Esophagus (tissue), 2 donors: Measurements from ENCODE around the gene ZNF684. TPM values are rescaled to one million over a fixed set of nuclear protein-coding genes. Genes with fewer than 3 reads are reported as not detected.
"Not testable (repeated sequence)": the region's sequence is repeated elsewhere in the genome, so short reads cannot be mapped to it uniquely, and the experiment has no call there.

Experiments used
- H3K27ac ChIP-seq, 2 donors: one replicate each; pipeline ENCODE4 v1.5.1; 2013; ENCODE audit warnings: low read depth in 2 of 2, mild to moderate bottlenecking in 2 of 2, inconsistent platforms in 1 of 2, low read length in 1 of 2, moderate library complexity in 1 of 2
- H3K27me3 ChIP-seq, 2 donors: one replicate each; pipeline ENCODE4 v1.6.1; 2013; ENCODE audit warnings: low read length in 2 of 2, control low read depth in 1 of 2, mild to moderate bottlenecking in 1 of 2; ENCODE audit not compliant: insufficient read depth in 2 of 2, control insufficient read depth in 1 of 2
- H3K36me3 ChIP-seq, 2 donors: one replicate each; pipeline ENCODE4 v1.6.1; 2013; ENCODE audit warnings: low read length in 1 of 2; ENCODE audit not compliant: control insufficient read depth in 2 of 2, insufficient read depth in 2 of 2
- H3K4me1 ChIP-seq, 2 donors: one replicate each; pipeline ENCODE4 v1.6.1; 2013; ENCODE audit warnings: low read length in 1 of 2; ENCODE audit not compliant: control insufficient read depth in 2 of 2, insufficient read depth in 2 of 2
- H3K4me3 ChIP-seq, 2 donors: one replicate each; pipeline ENCODE4 v1.5.1; 2013; ENCODE audit warnings: low read length in 2 of 2, mild to moderate bottlenecking in 2 of 2, low read depth in 1 of 2, moderate library complexity in 1 of 2
- H3K9me3 ChIP-seq, 2 donors: one replicate each; pipeline ENCODE4 v1.6.1; 2013; ENCODE audit warnings: mild to moderate bottlenecking in 2 of 2, low read depth in 1 of 2, low read length in 1 of 2, moderate library complexity in 1 of 2; ENCODE audit not compliant: control insufficient read depth in 2 of 2, insufficient read depth in 1 of 2
- WGBS, 2 donors: extraction: QIAGEN DNeasy Blood & Tissue Kit; methylation state at CpG; one replicate each; pipeline ENCODE4 v1.1.7; 2013; 5-methylcytosine and 5-hydroxymethylcytosine counted together
- polyA plus RNA-seq, 2 donors: library from polyadenylated mRNA; stranded (reverse); fragments of 200-250 nt; gene quantifications; one replicate each; pipeline ENCODE4 v1.2.3, GENCODE V29; 2013
- donor health status: healthy with polysubstance abuse.
- donor health status: Bipolar disorder and iron deficiency.

The ZNF684 gene
- polyA plus RNA-seq, 2 donors = 1.3 to 1.7 TPM

DNA sequence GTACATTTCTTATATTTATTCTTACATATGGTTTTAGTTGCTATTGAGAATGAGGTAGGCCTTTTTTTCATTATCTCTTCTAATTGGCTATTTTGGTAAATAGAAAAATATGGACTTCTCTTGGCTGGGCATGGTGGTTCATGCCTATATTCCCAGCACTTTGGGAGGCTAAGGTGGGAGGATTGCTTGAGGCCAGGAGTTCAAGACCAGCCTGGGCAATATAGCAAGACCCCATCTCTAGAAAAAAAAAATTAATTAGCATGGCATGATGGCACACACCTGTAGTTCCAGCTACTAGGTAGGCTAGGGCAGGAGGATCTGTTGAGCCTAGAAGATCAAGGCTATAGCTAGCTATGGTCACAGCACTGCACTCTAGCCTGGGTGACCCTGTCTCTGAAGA, 3.2 kb downstream of the ZNF684 start:
- Histone ChIP-seq H3K4me3 (no peak overlapping the region), H3K4me1 (no peaks in the 10 kb centered on the region), H3K36me3 (no peaks in the 10 kb centered on the region), H3K27me3 (no peaks in the 10 kb centered on the region), H3K27ac (no peak overlapping the region), H3K9me3 (no peaks in the 10 kb centered on the region)

DNA sequence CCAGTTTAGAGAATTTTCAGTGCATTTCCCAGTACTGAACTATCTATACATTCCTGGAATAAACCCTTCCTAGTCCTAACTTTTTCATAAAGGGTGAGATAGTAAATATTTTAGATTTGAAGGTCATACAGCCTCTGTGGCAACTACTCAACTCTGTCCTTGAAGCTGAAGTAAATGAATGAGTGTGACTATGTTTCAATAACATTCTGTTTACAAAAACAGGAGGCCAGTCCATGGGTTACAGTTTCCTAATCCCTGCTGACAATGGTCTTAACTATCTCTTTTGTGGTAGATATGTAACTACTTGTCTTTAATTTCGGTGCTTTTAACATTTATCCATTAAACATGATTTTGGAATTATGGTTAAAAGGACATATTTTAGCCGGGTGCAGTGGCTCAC, 4.3 kb downstream of the ZNF684 start:
- no peaks in the 10 kb centered on the region for H3K9me3 ChIP-seq
- WGBS, 2 donors = 88 to 90% methylated on average over 2 of the region's 2 CpGs
- H3K27ac ChIP-seq = no peak overlapping the region
- no peaks in the 10 kb centered on the region for H3K4me1 ChIP-seq
- no peak overlapping the region for H3K4me3 ChIP-seq
- H3K27me3 ChIP-seq = no peaks in the 10 kb centered on the region
- H3K36me3 ChIP-seq = no peaks in the 10 kb centered on the region

DNA sequence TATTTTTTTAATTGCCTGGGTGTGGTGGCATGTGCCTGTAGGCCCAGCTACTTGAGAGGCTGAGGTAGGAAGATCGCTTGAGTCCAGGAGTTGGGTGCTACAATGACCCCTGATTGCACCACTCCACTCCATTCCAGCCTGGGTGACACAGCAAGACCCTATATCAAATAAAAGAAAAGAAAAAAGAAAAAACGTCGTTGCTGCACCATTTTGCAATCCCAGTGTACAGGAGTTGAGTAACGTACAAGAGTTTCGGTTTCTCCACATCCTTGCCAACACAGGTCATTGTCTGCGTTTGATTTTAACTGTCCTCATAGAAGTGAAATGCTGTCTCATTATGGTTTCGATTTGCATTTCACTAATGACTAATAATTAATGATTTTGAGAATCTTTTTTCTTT, 7.9 kb downstream of the ZNF684 start:
- Histone ChIP-seq H3K4me3 (no peak overlapping the region), H3K36me3 (peaks cover 2 to 3% of the 10 kb centered on the region in 2 donors), H3K9me3 (no peaks in the 10 kb centered on the region), H3K27me3 (no peaks in the 10 kb centered on the region), H3K27ac (no peak overlapping the region), H3K4me1 (no peaks in the 10 kb centered on the region)
- 85 to 90% methylated on average over 7 of the region's 7 CpGs for WGBS, 2 donors

DNA sequence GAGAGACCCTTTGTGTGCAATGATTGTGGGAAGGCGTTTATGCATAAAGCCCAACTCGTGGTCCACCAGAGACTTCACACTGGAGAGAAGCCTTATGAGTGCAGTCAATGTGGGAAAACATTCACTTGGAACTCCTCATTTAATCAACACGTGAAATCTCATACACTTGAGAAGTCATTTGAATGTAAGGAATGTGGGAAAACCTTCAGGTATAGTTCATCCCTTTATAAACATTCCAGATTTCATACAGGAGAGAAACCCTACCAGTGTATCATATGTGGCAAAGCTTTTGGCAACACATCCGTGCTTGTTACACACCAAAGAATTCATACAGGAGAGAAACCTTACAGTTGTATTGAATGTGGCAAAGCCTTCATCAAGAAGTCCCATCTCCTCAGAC, 15.5 kb downstream of the ZNF684 start:
- Histone ChIP-seq H3K4me1 (no peaks in the 10 kb centered on the region), H3K36me3 (peaks cover 5 to 6% of the 10 kb centered on the region in 2 donors), H3K27me3 (no peaks in the 10 kb centered on the region), H3K4me3 (no peak overlapping the region), H3K9me3 (peaks cover 2 to 3% of the 10 kb centered on the region in 2 donors), H3K27ac (no peak overlapping the region)
- 97 to 98% methylated on average over 4 of the region's 4 CpGs for WGBS, 2 donors

DNA sequence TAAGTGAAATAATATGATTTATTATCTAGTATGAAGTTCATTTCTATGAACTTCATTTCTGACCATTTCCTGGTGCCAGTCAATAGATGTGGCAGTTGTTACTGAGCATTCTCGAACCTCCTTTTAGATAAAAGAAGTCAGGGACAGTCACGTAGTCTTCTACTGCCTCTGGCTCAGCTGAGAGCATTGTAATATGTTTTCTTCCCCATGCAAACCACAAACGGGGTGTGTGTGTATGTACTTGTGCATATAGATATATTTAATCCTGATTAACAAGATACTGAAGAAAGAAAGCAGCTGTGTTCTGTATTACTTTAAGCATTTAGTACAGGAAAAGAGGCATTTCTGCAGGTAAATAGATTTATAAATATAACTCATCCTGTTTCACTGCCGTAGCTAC, 21.6 kb downstream of the ZNF684 start:
- 64 to 66% methylated on average over 4 of the region's 4 CpGs for WGBS, 2 donors
- Histone ChIP-seq H3K27me3 (no peaks in the 10 kb centered on the region), H3K4me3 (no peak overlapping the region), H3K9me3 (no peaks in the 10 kb centered on the region), H3K36me3 (no peaks in the 10 kb centered on the region), H3K4me1 (no peaks in the 10 kb centered on the region), H3K27ac (no peak overlapping the region)

DNA sequence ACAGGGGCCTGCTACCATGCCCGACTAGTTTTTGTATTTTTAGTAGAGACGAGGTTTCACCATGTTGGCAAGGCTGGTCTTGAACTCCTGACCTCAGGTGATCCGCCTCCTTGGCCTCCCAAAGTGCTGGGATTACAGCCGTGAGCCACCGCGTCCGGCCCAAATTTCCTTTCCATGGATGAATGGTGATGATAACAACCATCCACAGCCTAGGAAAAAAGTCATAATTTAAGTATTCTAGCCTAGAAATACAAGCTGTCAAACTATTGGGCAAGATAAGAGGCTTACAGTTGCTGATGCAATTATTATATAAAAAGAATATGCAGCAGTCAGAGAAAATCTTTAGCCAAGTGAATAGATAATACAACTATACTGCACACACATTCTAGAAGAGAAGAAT, 23.4 kb downstream of the ZNF684 start:
- H3K4me1 ChIP-seq, H3K9me3 ChIP-seq: not testable (repeated sequence)
- WGBS, 2 donors = 77 to 82% methylated on average over 7 of the region's 7 CpGs

DNA sequence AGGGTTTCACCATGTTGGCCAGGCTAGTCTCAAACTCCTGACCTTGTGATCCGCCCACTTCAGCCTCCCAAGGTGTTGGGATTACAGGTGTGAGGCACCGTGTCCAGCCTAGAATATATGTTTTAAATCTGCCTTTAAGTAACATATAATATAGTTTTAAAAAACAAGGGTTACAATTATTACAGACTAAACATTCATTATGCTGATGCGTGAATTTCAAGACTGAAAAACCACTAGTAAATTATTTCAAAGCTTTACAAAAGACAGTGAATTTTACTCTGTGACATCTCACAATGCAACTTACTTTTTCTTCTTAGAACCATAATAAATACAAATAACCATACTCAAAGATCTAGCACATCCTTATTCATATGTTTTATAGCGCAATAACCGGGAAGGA, 24.7 kb downstream of the ZNF684 start:
- H3K4me1 ChIP-seq = no peaks in the 10 kb centered on the region
- WGBS, 2 donors = 91 to 92% methylated on average over 5 of the region's 5 CpGs
- H3K9me3 ChIP-seq = no peaks in the 10 kb centered on the region
- H3K27ac ChIP-seq = no peak overlapping the region
- H3K36me3 ChIP-seq = no peaks in the 10 kb centered on the region
- no peaks in the 10 kb centered on the region for H3K27me3 ChIP-seq
- H3K4me3 ChIP-seq = no peak overlapping the region

More for the DNA sequence above, 23.4 kb downstream of the ZNF684 start:
- H3K36me3 ChIP-seq, H3K27ac ChIP-seq, H3K4me3 ChIP-seq, H3K27me3 ChIP-seq: not testable (repeated sequence)

DNA sequence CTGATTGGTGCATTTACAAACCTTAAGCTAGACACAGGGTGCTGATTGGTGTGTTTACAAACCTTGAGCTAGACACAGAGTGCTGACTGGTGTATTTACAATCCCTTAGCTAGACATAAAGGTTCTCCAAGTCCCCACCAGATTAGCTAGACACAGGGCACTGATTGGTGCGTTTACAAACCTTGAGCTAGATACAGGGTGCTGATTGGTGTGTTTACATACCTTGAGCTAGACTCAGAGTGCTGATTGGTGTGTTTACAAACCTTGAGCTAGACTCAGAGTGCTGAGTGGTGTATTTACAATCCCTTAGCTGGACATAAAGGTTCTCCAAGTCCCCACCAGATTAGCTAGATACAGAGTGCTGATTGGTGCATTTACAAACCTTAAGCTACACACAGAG, 26.8 kb downstream of the ZNF684 start:
- not testable (repeated sequence) for H3K4me1 ChIP-seq, H3K27me3 ChIP-seq, H3K9me3 ChIP-seq, H3K36me3 ChIP-seq, H3K4me3 ChIP-seq, H3K27ac ChIP-seq
- WGBS, 2 donors = 83 to 91% methylated on average over 1 of the region's 1 CpG

DNA sequence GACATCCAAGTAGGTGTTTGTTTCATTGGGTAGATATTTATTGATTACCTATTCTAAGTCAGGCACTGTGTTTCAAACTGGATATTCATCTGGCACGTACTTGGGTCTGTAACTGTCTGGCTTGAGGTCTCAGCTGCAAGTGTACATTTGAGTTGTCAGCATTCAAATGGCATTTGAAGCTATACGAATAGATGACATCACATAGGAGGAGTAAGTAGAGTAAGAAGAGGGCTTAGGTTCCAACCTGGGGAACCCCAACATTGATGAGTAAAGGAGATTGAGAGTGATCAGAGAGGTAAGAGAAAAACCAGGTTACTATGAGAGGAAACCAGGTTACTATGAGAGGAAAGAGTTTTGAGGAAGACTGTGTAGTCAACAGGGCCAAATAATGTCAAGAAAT, 30.7 kb downstream of the ZNF684 start:
- Histone ChIP-seq H3K27me3 (no peaks in the 10 kb centered on the region), H3K4me1 (no peaks in the 10 kb centered on the region), H3K4me3 (no peak overlapping the region), H3K27ac (no peak overlapping the region), H3K9me3 (no peaks in the 10 kb centered on the region), H3K36me3 (no peaks in the 10 kb centered on the region)
- 72 to 84% methylated on average over 2 of the region's 2 CpGs for WGBS, 2 donors

DNA sequence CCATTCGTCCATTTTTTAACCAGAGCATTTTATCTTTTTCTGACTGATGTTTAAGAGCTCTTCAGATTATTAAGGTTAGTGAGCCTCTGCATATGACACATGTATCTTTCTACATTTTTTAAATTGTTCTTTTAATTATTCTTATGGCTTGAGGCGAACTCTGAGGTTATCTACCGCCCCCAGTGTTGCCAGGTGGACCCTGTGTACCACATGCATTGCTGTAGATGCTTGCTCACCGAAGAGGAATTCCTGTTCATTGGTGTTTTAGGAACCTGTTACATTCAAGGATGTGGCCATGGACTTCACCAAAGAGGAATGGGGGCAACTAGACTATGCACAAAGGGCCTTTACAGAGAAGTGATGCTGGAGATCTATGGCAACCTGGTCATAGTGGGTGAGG, 31.8 kb downstream of the ZNF684 start:
- Histone ChIP-seq H3K27me3 (no peaks in the 10 kb centered on the region), H3K9me3 (no peaks in the 10 kb centered on the region), H3K36me3 (no peaks in the 10 kb centered on the region), H3K4me1 (no peaks in the 10 kb centered on the region), H3K4me3 (no peak overlapping the region), H3K27ac (no peak overlapping the region)
- 84 to 87% methylated on average over 4 of the region's 4 CpGs for WGBS, 2 donors
